Endothelial cell (in vitro differentiated cells): ENCODE results near the gene ARL4C. TPM values are rescaled to one million over a fixed set of nuclear protein-coding genes. Genes with fewer than 3 reads are reported as not detected.
A peak's percentile ranks its signal among the peaks of the same experiment; 100 is the strongest.

ENCODE experiments used
- DNase-seq: peaks from one replicate; pipeline ENCODE4 v3.0.0; 2021; ENCODE audit warnings: low spot score
- H3K27ac Mint-ChIP-seq: one replicate; pipeline ENCODE4 v1.8.0; 2021; ENCODE audit warnings: mixed read lengths, inconsistent platforms; ENCODE audit not compliant: unreplicated experiment
- H3K27me3 Mint-ChIP-seq: one replicate; pipeline ENCODE4 v1.8.0; 2021; ENCODE audit warnings: mild to moderate bottlenecking, moderate library complexity, mixed read lengths, inconsistent platforms; ENCODE audit not compliant: unreplicated experiment
- H3K36me3 Mint-ChIP-seq: one replicate; pipeline ENCODE4 v1.8.0; 2021; ENCODE audit warnings: mild to moderate bottlenecking, low read depth, mixed read lengths, inconsistent platforms; ENCODE audit not compliant: unreplicated experiment
- H3K4me1 Mint-ChIP-seq: one replicate; pipeline ENCODE4 v1.8.0; 2021; ENCODE audit warnings: mild to moderate bottlenecking, mixed read lengths, inconsistent platforms; ENCODE audit not compliant: unreplicated experiment
- H3K4me3 Mint-ChIP-seq: one replicate; pipeline ENCODE4 v1.8.0; 2021; ENCODE audit warnings: mild to moderate bottlenecking, mixed read lengths, inconsistent platforms; ENCODE audit not compliant: unreplicated experiment
- H3K9me3 Mint-ChIP-seq: one replicate; pipeline ENCODE4 v1.8.0; 2021; ENCODE audit warnings: mixed read lengths, inconsistent platforms; ENCODE audit not compliant: unreplicated experiment
- CTCF ChIP-seq: fragments of 200-600 bp; sonication (generic); IDR thresholded peaks from one replicate; pipeline ENCODE4 v1.5.0; 2021; ENCODE audit warnings: antibody characterized with exemption; ENCODE audit not compliant: unreplicated experiment
- total RNA-seq: library from RNA; stranded (reverse); fragmentation: NEBNext Ultra II Directional; extraction: Animal tissue kit (Norgen Biotek cat#: 25700); gene quantifications from one replicate; pipeline ENCODE4 v1.2.1, GENCODE V29; 2021; ENCODE audit not compliant: unreplicated experiment

ARL4C gene
- total RNA-seq, 1 donor from 2014 or later, result 17.9 TPM

DNA sequence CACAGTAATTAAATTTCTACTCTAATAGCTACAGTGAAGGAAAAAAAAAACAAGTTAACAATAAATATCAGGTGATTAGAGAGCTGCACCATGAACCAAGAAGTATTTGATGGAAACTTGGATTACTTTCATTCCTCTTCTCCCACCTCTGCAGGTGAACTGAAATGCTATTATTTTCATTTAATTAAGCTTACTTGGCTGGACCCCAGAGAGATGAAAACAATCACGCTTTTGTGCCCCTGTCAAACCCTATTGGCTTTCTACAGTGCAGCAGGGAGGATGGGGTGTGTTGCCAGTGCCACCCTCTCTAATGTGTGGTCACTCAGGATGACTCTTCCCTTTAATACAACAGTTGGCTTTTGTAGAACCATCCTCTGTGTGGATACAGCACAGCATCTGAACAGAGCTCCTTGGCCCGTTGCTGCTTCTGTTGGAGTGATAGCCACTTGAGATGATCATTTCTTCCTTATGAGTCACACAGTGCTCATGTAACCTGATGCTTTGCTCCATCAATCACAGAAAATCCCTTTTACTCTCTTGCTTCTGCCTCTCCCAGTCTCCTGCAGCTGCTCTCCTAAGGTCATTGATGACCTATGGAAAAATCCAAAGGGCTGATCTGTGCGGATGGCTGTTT is 5.5 kb upstream of the ARL4C start:
- no peak for DNase-seq
- no peak overlapping the region for H3K27ac Mint-ChIP-seq
- H3K27me3 Mint-ChIP-seq, result peaks cover 5% of the 10 kb centered on the region
- peaks cover 35% of the 10 kb centered on the region for H3K4me1 Mint-ChIP-seq
- no peak overlapping the region for H3K4me3 Mint-ChIP-seq
- no peaks in the 10 kb centered on the region for H3K36me3 Mint-ChIP-seq
- no peak for TF ChIP-seq CTCF
- no peaks in the 10 kb centered on the region for H3K9me3 Mint-ChIP-seq

DNA sequence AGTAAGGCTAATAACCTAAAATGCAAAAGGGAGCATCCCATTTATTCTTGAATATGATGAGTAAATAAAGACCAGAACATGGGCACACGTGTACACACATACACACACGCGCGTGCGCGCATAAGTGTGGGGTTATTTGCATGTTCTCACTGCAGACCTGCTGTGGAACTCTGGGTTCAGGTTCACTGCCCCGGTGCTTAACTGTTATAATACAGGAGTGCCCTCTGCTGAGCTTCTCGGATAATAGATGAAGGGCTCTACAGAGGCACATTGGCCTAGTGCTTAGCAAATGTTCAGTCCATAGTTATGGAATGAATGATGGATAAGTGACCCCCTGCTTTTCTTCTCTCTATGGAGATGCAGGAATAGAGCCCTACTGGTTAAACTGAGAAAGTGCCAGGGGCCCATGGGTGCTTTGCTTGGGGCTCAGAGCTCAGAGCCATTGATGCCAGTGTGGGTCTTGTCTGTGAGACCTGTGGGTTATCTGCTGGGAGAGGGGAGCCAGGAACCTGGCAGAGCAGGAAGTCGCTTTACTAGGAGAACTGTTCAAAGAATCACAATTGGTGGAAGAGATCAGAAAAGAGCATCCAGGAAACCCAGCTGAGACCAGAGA is 3.6 kb upstream of the ARL4C start:
- no peaks in the 10 kb centered on the region for H3K9me3 Mint-ChIP-seq
- H3K4me1 Mint-ChIP-seq, result peaks cover 39% of the 10 kb centered on the region
- DNase-seq, result peak; percentile 50
- no peaks in the 10 kb centered on the region for H3K36me3 Mint-ChIP-seq
- H3K4me3 Mint-ChIP-seq, result no peak overlapping the region
- H3K27ac Mint-ChIP-seq, result peak overlapping the region; percentile 54
- peak; percentile 11 for TF ChIP-seq CTCF
- peaks cover 5% of the 10 kb centered on the region for H3K27me3 Mint-ChIP-seq

GRCh38 chr2:234497594-234498235 is 834 bp upstream of the ARL4C start:
- H3K4me3 Mint-ChIP-seq, result peak overlapping the region; percentile 83

GRCh38 chr2:234496055-234496834 is 636 bp downstream of the ARL4C start:
- peak; percentile 31 for DNase-seq
- TF ChIP-seq CTCF, result no peak
- H3K36me3 Mint-ChIP-seq, result no peaks in the 10 kb centered on the region
- peak overlapping the region; percentile 93 for H3K4me3 Mint-ChIP-seq
- peaks cover 8% of the 10 kb centered on the region for H3K27me3 Mint-ChIP-seq
- H3K27ac Mint-ChIP-seq, result peak overlapping the region; percentile 67
- no peaks in the 10 kb centered on the region for H3K9me3 Mint-ChIP-seq
- peaks cover 51% of the 10 kb centered on the region for H3K4me1 Mint-ChIP-seq

More at GRCh38 chr2:234497594-234498235, 834 bp upstream of the ARL4C start:
- DNase-seq, result no peak
- peak overlapping the region; percentile 57 for H3K27ac Mint-ChIP-seq
- H3K9me3 Mint-ChIP-seq, result no peaks in the 10 kb centered on the region
- no peaks in the 10 kb centered on the region for H3K36me3 Mint-ChIP-seq
- TF ChIP-seq CTCF, result no peak
- H3K4me1 Mint-ChIP-seq, result peaks cover 52% of the 10 kb centered on the region
- peaks cover 8% of the 10 kb centered on the region for H3K27me3 Mint-ChIP-seq
